8988T (cell line): Measurements from ENCODE around the gene MAP3K10.
"Not testable (repeated sequence)": the region's sequence is repeated elsewhere in the genome, so short reads cannot be mapped to it uniquely, and the experiment has no call there.

Experiments
- DNase-seq: peaks from one replicate; pipeline ENCODE4 v3.0.0; 2011

The MAP3K10 gene

GRCh38 chr19:40190891-40191835, at the start of gene MAP3K10:
MAP3K10 (plus strand) TSS chr19:40191426; CDS start chr19:40192032, 606 bp downstream.
- peak; percentile 48 for DNase-seq

- DNase-seq = no peak
Observed at GRCh38 chr19:40141551-40141950, 49.7 kb upstream of the MAP3K10 start.

- no peak for DNase-seq
Observed at GRCh38 chr19:40143612-40144011, 47.6 kb upstream of the MAP3K10 start.

- no peak for DNase-seq
Observed at GRCh38 chr19:40144151-40144550, 47.1 kb upstream of the MAP3K10 start.

- DNase-seq = no peak
Observed at GRCh38 chr19:40144947-40145748, 46.1 kb upstream of the MAP3K10 start.

GRCh38 chr19:40145749-40146029, 45.5 kb upstream of the MAP3K10 start:
- not testable (repeated sequence) for DNase-seq

GRCh38 chr19:40147338-40147692, 43.9 kb upstream of the MAP3K10 start:
- no peak for DNase-seq

- no peak for DNase-seq
Observed at GRCh38 chr19:40147693-40148347, 43.4 kb upstream of the MAP3K10 start.

GRCh38 chr19:40149501-40149900, 41.7 kb upstream of the MAP3K10 start:
- DNase-seq = no peak

- DNase-seq = no peak
Observed at GRCh38 chr19:40150170-40150569, 41.1 kb upstream of the MAP3K10 start.

- no peak for DNase-seq
Observed at GRCh38 chr19:40154121-40154680, 37.0 kb upstream of the MAP3K10 start.

GRCh38 chr19:40155749-40156265, 35.4 kb upstream of the MAP3K10 start:
- DNase-seq = peak; percentile 27

GRCh38 chr19:40157059-40157458, 34.2 kb upstream of the MAP3K10 start:
- DNase-seq = no peak

GRCh38 chr19:40159744-40160143, 31.5 kb upstream of the MAP3K10 start:
- no peak for DNase-seq

GRCh38 chr19:40162104-40162503, 29.1 kb upstream of the MAP3K10 start:
- no peak for DNase-seq

GRCh38 chr19:40163541-40164129, 27.6 kb upstream of the MAP3K10 start:
- no peak for DNase-seq

GRCh38 chr19:40165362-40165937, 25.8 kb upstream of the MAP3K10 start:
- DNase-seq = peak; percentile 34

GRCh38 chr19:40169482-40170302, 21.5 kb upstream of the MAP3K10 start:
- not testable (repeated sequence) for DNase-seq

GRCh38 chr19:40170303-40170989, 20.8 kb upstream of the MAP3K10 start:
- DNase-seq = not testable (repeated sequence)

- not testable (repeated sequence) for DNase-seq
Observed at GRCh38 chr19:40171293-40171692, 19.9 kb upstream of the MAP3K10 start.

GRCh38 chr19:40174092-40174491, 17.1 kb upstream of the MAP3K10 start:
- no peak for DNase-seq
